HL-60/S4 (cell line): ENCODE measurements around the gene LCOR.
"Not testable (repeated sequence)": the region's sequence is repeated elsewhere in the genome, so short reads cannot be mapped to it uniquely, and the experiment has no call there.

Experiments
- in situ Hi-C: fragments of 300-500 bp; cut with MboI; formaldehyde crosslinking; loops from 2 replicates; pipeline ENCODE4 v1.14.3; 2022; ENCODE audit warnings: low sequenced_read_pairs

The LCOR gene

GRCh38 chr10:96922978-96923948 is 91.2 kb downstream of the LCOR start:
- in situ Hi-C loops: no loop called here

- in situ Hi-C loops: no loop called here
Measured at GRCh38 chr10:96924861-96925260, 92.8 kb downstream of the LCOR start.

- in situ Hi-C loops: no loop called here
Measured at GRCh38 chr10:96930469-96930868, 98.4 kb downstream of the LCOR start.

- in situ Hi-C loops: no loop called here
Measured at GRCh38 chr10:96935148-96935547, 103.0 kb downstream of the LCOR start.

- in situ Hi-C loops: no loop called here
Measured at GRCh38 chr10:96935810-96936209, 103.7 kb downstream of the LCOR start.

GRCh38 chr10:96943161-96943560 is 111.1 kb downstream of the LCOR start:
- in situ Hi-C loops: not testable (repeated sequence)

- in situ Hi-C loops: no loop called here
Measured at GRCh38 chr10:96947036-96947435, 114.9 kb downstream of the LCOR start.

- in situ Hi-C loops: no loop called here
Measured at GRCh38 chr10:96949039-96949683, 117.1 kb downstream of the LCOR start.

- in situ Hi-C loops: no loop called here
Measured at GRCh38 chr10:96951954-96952353, 119.9 kb downstream of the LCOR start.

- in situ Hi-C loops: no loop called here
Measured at GRCh38 chr10:96955794-96956193, 123.7 kb downstream of the LCOR start.

- in situ Hi-C loops: no loop called here
Measured at GRCh38 chr10:96958071-96958470, 126.0 kb downstream of the LCOR start.

GRCh38 chr10:96959733-96960132 is 127.6 kb downstream of the LCOR start:
- in situ Hi-C loops: no loop called here

- in situ Hi-C loops: no loop called here
Measured at GRCh38 chr10:96960872-96961271, 128.8 kb downstream of the LCOR start.

GRCh38 chr10:96964131-96964530 is 132.0 kb downstream of the LCOR start:
- in situ Hi-C loops: no loop called here

- in situ Hi-C loops: no loop called here
Measured at GRCh38 chr10:96967847-96968246, 135.7 kb downstream of the LCOR start.

- in situ Hi-C loops: no loop called here
Measured at GRCh38 chr10:96968682-96969423, 136.8 kb downstream of the LCOR start.

- in situ Hi-C loops: no loop called here
Measured at GRCh38 chr10:96971324-96971723, 139.2 kb downstream of the LCOR start.

GRCh38 chr10:96972264-96972663 is 140.2 kb downstream of the LCOR start:
- in situ Hi-C loops: no loop called here

GRCh38 chr10:96973809-96974747 is 142.0 kb downstream of the LCOR start:
- in situ Hi-C loops: no loop called here

- in situ Hi-C loops: no loop called here
Measured at GRCh38 chr10:96975136-96975535, 143.0 kb downstream of the LCOR start.
